ES-I3 (cell line): Measurements from ENCODE around the gene SPIRE1.
"Not testable (repeated sequence)": the region's sequence is repeated elsewhere in the genome, so short reads cannot be mapped to it uniquely, and the experiment has no call there.

Experiments
- H3K36me3 ChIP-seq: 2 replicates; pipeline ENCODE4 v1.6.1; 2013; ENCODE audit warnings: mild to moderate bottlenecking, low read length, control low read depth, moderate library complexity; ENCODE audit not compliant: insufficient read depth
- H3K4me1 ChIP-seq: 2 replicates; pipeline ENCODE4 v1.6.1; 2013; ENCODE audit warnings: mild to moderate bottlenecking, control low read depth, low read length; ENCODE audit not compliant: insufficient read depth
- H3K9ac ChIP-seq: 2 replicates; pipeline ENCODE4 v1.6.1; 2013; ENCODE audit warnings: low read depth, mild to moderate bottlenecking, low read length, moderate library complexity
- H3K9me3 ChIP-seq: 2 replicates; pipeline ENCODE4 v1.6.1; 2013; ENCODE audit warnings: mild to moderate bottlenecking, low read length, moderate library complexity; ENCODE audit not compliant: control insufficient read depth, insufficient read depth

SPIRE1 gene

GRCh38 chr18:12422936-12423335 lies 235.0 kb downstream of the SPIRE1 start:
- Histone ChIP-seq H3K36me3 (peaks cover 2% of the 10 kb centered on the region; the same call in 1 of the 2 replicates), H3K9ac (no peak overlapping the region), H3K4me1 (no peaks in the 10 kb centered on the region), H3K9me3 (peaks cover 16% of the 10 kb centered on the region; the same call in 1 of the 2 replicates)

DNA sequence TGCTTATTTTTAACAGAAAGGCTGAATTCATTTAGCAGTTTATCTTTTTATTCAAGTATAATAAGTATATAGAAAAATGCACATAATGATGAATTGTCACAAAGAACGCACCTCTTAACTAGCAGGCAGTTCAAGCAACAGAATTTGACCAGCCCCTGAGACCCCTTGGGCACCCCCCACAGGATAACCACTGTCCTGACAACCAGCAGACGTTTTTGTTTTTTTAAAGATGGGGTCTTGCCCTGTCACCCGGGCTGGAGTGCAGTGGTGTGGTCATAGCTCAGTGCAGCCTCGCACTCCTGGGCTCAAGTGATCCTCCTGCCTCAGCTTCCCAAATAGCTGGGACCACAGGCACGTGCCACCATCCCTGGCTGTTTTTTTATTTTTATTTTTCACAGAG lies 236.2 kb downstream of the SPIRE1 start:
- Histone ChIP-seq H3K9me3 (peaks cover 4% of the 10 kb centered on the region; the same call in 1 of the 2 replicates), H3K36me3 (no peaks in the 10 kb centered on the region), H3K9ac (no peak overlapping the region), H3K4me1 (no peaks in the 10 kb centered on the region)

DNA sequence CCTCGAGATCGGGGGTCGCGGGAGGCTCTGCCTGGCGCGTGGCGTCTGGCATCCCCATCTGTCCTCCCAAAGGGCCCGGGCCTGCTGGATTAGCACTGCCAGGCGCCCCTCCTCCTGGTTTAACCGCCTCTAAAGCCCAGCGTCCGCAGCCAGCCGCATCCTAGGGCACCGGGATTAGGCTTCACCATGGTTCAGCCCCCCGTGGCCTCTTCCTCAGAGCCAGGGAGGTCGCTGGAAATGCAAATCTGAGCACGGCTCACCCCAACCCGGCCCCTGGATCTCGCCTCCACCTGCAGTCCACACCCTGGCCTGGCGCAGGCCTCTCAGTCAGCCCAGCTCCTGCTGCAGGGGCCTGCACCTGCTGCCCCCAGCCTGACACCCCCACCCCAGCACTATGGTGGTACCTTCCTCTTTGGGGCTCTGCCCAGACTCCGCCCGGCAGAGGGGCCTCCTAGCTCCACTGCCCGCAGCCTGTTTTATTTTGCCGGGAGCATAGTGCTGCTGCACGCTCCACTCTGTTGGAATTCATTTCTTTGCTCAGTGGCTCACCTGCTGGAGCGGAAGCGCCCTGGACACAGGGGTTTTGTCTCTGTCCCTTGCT lies 237.0 kb downstream of the SPIRE1 start:
- Histone ChIP-seq H3K9me3 (no peaks in the 10 kb centered on the region), H3K36me3 (no peaks in the 10 kb centered on the region), H3K9ac (peak overlapping the region; percentile 57), H3K4me1 (peaks cover 2% of the 10 kb centered on the region; the same call in 1 of the 2 replicates)

DNA sequence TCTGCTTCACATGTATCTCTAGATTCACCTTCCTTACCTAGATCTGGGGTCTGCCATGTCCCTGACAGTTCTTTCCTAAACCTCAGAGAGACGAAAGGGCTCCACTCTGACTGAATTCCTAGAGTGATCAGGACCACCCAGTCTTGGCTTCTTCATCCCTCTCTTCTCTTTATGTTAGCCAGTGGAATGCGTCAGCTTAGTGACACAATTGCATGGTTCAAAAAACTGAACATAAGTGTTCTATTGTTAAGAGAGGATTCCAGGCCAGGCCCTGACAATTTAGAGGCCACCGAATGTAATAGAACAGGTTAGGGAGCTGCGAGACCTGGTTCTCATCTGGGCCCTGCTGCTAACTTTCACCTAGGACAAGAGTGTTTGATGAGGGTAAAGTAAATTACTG lies 240.2 kb downstream of the SPIRE1 start:
- Histone ChIP-seq H3K9ac (no peak overlapping the region), H3K4me1 (peaks cover 8% of the 10 kb centered on the region; the same call in 1 of the 2 replicates), H3K36me3 (no peaks in the 10 kb centered on the region), H3K9me3 (no peaks in the 10 kb centered on the region)

- no peaks in the 10 kb centered on the region for H3K36me3 ChIP-seq
- no peak overlapping the region for H3K9ac ChIP-seq
- peaks cover 8% of the 10 kb centered on the region; the same call in 1 of the 2 replicates for H3K4me1 ChIP-seq
- no peaks in the 10 kb centered on the region for H3K9me3 ChIP-seq
These were observed 241.7 kb downstream of the SPIRE1 start for GRCh38 chr18:12416098-12416729.

DNA sequence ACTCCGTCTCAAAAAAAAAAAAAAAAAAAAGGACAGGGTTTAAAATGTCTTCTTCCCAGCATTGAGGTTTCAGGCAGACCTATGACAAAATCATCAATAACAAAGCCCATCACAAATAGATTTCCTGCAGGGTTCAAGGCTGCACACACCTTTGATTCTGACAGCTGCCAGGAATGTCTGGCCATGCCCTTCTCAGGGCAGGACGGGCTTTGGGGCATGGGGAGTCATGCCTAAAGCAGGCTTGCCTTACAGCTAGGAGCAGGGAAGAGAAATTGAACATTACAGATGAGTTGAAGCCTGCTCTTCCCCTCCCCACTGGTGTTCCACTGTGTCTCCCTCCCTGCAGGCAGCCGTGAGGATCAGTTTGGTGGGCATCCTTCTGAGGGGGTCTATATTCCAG lies 246.5 kb downstream of the SPIRE1 start:
- no peak overlapping the region for H3K9ac ChIP-seq
- no peaks in the 10 kb centered on the region for H3K36me3 ChIP-seq
- no peaks in the 10 kb centered on the region for H3K9me3 ChIP-seq
- peaks cover 8% of the 10 kb centered on the region; the same call in 1 of the 2 replicates for H3K4me1 ChIP-seq

DNA sequence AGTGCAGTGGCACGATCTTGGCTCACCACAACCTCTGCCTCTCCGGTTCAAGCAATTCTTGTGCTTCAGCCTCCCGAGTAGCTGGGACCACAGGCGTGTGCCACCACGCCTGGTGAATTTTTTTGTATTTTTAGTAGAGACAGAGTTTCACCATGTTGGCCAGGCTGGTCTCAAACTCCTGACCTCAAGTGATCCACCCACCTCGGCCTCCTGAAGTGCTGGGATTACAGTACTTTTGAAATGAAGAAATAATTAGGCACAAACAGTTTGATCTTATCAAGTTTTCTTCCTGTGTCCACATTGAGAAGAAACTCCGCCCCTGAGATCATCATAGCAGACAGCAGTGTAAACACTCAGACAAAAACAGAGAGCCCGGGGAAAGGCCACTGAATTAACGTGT lies 247.2 kb downstream of the SPIRE1 start:
- not testable (repeated sequence) for H3K4me1 ChIP-seq, H3K9ac ChIP-seq, H3K9me3 ChIP-seq, H3K36me3 ChIP-seq

DNA sequence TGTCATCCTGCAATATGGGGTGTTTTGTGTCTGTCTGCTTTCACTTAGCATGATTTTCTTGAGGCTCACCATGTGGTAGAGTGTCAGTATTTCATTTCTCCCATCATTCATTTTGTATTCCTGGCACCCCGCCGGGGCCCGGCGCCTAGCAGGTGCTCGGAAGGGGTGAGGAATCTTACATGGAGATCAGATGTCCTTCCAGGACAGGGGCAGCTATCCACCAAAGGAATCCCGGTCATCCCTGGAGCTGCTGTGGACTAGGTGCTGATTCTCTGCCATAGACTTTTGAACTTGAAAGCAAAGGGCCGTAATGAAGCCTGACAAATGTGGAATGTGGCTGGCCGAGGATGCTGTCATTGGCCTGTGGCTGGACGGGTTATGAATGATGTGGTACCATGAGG lies 247.8 kb downstream of the SPIRE1 start:
- H3K4me1 ChIP-seq, result no peaks in the 10 kb centered on the region
- no peak overlapping the region for H3K9ac ChIP-seq
- no peaks in the 10 kb centered on the region for H3K36me3 ChIP-seq
- H3K9me3 ChIP-seq, result no peaks in the 10 kb centered on the region

- H3K9ac ChIP-seq, result no peak overlapping the region
- no peaks in the 10 kb centered on the region for H3K9me3 ChIP-seq
- no peaks in the 10 kb centered on the region for H3K36me3 ChIP-seq
- H3K4me1 ChIP-seq, result no peaks in the 10 kb centered on the region
These were observed 248.4 kb downstream of the SPIRE1 start for GRCh38 chr18:12409469-12409868.

- Histone ChIP-seq H3K4me1 (no peaks in the 10 kb centered on the region), H3K9me3 (no peaks in the 10 kb centered on the region), H3K9ac (peak overlapping the region; percentile 54), H3K36me3 (no peaks in the 10 kb centered on the region)
These were observed 249.5 kb downstream of the SPIRE1 start for GRCh38 chr18:12408247-12408869.

DNA sequence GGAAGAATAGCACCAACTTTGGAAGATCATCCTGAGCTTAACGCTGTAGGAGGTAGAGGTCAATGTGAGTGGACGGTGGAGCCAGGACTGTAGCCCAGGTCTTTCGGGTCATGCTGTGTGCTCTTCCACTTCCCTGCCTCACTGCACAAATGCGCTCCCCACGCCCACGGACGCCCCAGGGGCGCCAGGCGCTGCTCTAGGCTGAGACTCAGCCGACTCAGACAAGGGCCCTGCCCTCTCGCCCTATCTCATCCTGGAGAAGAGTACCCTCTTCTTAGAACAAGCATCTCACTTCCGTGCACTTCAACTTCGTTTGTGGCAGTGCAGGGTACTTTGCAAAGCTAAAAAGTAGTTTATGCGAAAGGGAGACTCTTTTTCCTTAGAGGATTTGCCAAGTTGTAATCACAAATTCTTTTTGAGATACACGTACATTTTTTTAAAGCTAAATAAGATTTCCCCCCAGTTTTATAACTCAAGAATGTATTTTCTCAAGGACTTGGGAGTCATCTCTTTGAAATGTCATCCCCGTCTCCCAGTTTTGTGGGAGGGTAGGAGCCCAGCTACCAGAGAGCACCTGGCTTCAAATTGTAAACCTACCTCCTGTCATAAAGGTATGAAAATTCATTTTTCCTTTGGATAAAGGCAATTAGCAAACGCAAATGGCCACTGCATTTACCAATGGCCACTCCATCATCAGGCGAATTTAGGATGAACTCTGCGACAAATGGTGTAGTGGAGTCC lies 251.4 kb downstream of the SPIRE1 start:
- Histone ChIP-seq H3K4me1 (0 out of 2 replicates have a peak, but pooled peaks cover under 1% of the 10 kb centered on the region), H3K36me3 (no peaks in the 10 kb centered on the region), H3K9me3 (no peaks in the 10 kb centered on the region), H3K9ac (no peak overlapping the region)

GRCh38 chr18:12405066-12405465 lies 252.8 kb downstream of the SPIRE1 start:
- Histone ChIP-seq H3K36me3 (no peaks in the 10 kb centered on the region), H3K4me1 (0 out of 2 replicates have a peak, but pooled peaks cover 3% of the 10 kb centered on the region), H3K9ac (no peak overlapping the region), H3K9me3 (no peaks in the 10 kb centered on the region)

DNA sequence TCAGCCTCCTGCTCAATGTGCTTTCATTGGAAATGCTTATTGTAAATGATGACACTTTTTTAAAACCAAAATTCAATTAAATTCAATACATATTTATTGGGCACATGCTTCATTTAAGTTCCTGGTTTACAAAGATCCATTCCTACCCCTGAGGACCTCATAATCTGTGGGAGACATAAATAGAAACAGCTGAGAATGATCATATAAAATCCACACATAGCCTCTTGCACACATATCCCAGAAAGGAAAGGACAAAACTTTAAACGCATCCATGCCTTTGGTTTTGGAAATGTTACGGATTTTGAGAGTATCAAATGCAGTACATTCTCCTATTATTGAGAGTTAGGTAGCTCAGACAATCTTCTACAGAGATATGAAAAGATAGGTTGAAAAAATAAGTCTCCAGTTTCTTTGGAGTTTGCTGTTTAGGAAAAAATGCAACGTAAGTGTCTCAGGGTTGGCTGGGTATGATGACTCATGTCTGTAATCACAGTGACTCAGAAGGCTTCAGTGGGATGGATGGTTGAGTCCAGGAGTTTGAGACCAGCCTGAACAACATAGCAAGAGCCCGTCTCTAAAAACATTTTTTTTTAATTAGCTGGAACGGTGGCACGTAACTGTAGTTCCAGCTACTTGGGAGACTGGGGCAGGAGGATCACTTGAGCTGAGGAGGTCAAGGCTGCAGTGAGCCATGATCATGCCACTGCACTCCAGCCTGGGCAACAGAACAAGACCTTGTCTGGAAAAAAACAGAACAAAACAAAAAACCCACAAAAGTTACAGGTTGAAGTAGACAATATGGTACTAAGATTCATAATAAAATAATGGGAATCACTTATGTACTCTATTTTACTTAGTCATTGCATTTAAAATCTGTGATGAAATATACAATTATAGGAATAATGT lies 254.1 kb downstream of the SPIRE1 start:
- H3K36me3 ChIP-seq, result no peaks in the 10 kb centered on the region
- 0 out of 2 replicates have a peak, but pooled peaks cover 3% of the 10 kb centered on the region for H3K4me1 ChIP-seq
- H3K9me3 ChIP-seq, result no peaks in the 10 kb centered on the region
- no peak overlapping the region for H3K9ac ChIP-seq

GRCh38 chr18:12401881-12402280 lies 256.0 kb downstream of the SPIRE1 start:
- Histone ChIP-seq H3K4me1 (0 out of 2 replicates have a peak, but pooled peaks cover 3% of the 10 kb centered on the region), H3K36me3 (no peaks in the 10 kb centered on the region), H3K9me3 (no peaks in the 10 kb centered on the region), H3K9ac (no peak overlapping the region)
